D721Med (cell line): Measurements from ENCODE around the gene ZNF784.

Experiments
- DNase-seq: peaks from one replicate; pipeline ENCODE4 v3.0.0; 2011; ENCODE audit warnings: low spot score; ENCODE audit not compliant: insufficient read length
- FAIRE-seq: peaks from 2 replicates; lab custom pipeline; 2011; peaks lifted over from hg19 to GRCh38; lab: Jason Lieb, UNC
- CTCF ChIP-seq: IDR thresholded peaks from 2 replicates; pipeline ENCODE4 v1.5.1; 2012; ENCODE audit warnings: mild to moderate bottlenecking, control low read depth; ENCODE audit not compliant: insufficient read depth; ENCODE audit errors: missing control alignments

The ZNF784 gene

GRCh38 chr19:55638864-55639359, 14.5 kb upstream of the ZNF784 start:
- no peak for DNase-seq
- peak; percentile 39 for TF ChIP-seq CTCF
- FAIRE-seq, result no peak

- FAIRE-seq (no peak), DNase-seq (no peak)
- TF ChIP-seq CTCF, result no peak
Observed at GRCh38 chr19:55637534-55637933, 13.2 kb upstream of the ZNF784 start.

- DNase-seq, result no peak
- no peak for FAIRE-seq
- TF ChIP-seq CTCF, result no peak
Observed at GRCh38 chr19:55636723-55637122, 12.4 kb upstream of the ZNF784 start.

GRCh38 chr19:55635856-55636440, 11.6 kb upstream of the ZNF784 start:
- DNase-seq (no peak), FAIRE-seq (no peak)
- no peak for TF ChIP-seq CTCF

GRCh38 chr19:55635334-55635717, 11.0 kb upstream of the ZNF784 start:
- TF ChIP-seq CTCF, result no peak
- DNase-seq, result no peak
- FAIRE-seq, result no peak

- TF ChIP-seq CTCF, result no peak
- no peak for DNase-seq
- no peak for FAIRE-seq
Observed at GRCh38 chr19:55633861-55634260, 9.5 kb upstream of the ZNF784 start.

- FAIRE-seq (no peak), DNase-seq (peak; percentile 24)
- TF ChIP-seq CTCF, result peak; percentile 87
Observed at GRCh38 chr19:55632463-55632834, 8.1 kb upstream of the ZNF784 start.
